ENCODE measurements around the gene BHLHE41.

BHLHE41 gene

GRCh38 chr12:26134540-26134939 is 9.7 kb upstream of the BHLHE41 start:
- no peak for DNase-seq (ENCODE audit: low read depth)

GRCh38 chr12:26133521-26133920 is 8.7 kb upstream of the BHLHE41 start:
- no peak for DNase-seq (ENCODE audit: low read depth)

- DNase-seq (ENCODE audit: low read depth), result no peak
Measured at GRCh38 chr12:26132866-26133265, 8.0 kb upstream of the BHLHE41 start.

- DNase-seq (ENCODE audit: low read depth), result no peak
Measured at GRCh38 chr12:26131936-26132335, 7.1 kb upstream of the BHLHE41 start.

GRCh38 chr12:26130728-26131127 is 5.9 kb upstream of the BHLHE41 start:
- DNase-seq (ENCODE audit: low read depth), result no peak

GRCh38 chr12:26128168-26128567 is 3.3 kb upstream of the BHLHE41 start:
- no peak for DNase-seq (ENCODE audit: low read depth)

- no peak for DNase-seq (ENCODE audit: low read depth)
Measured at GRCh38 chr12:26127404-26127803, 2.6 kb upstream of the BHLHE41 start.

GRCh38 chr12:26126340-26127284 is 1.8 kb upstream of the BHLHE41 start:
- DNase-seq (ENCODE audit: low read depth), result no peak

GRCh38 chr12:26125400-26126339 is 833 bp upstream of the BHLHE41 start:
- no peak for DNase-seq (ENCODE audit: low read depth)

- no peak for DNase-seq (ENCODE audit: low read depth)
Measured at GRCh38 chr12:26123482-26123980, 1.3 kb downstream of the BHLHE41 start.

GRCh38 chr12:26122681-26123481 is 2.0 kb downstream of the BHLHE41 start:
- no peak for DNase-seq (ENCODE audit: low read depth)

- no peak for DNase-seq (ENCODE audit: low read depth)
Measured at GRCh38 chr12:26122061-26122680, 2.7 kb downstream of the BHLHE41 start.

GRCh38 chr12:26121323-26122060 is 3.3 kb downstream of the BHLHE41 start:
- no peak for DNase-seq (ENCODE audit: low read depth)

- no peak for DNase-seq (ENCODE audit: low read depth)
Measured at GRCh38 chr12:26120561-26121274, 4.1 kb downstream of the BHLHE41 start.

GRCh38 chr12:26119391-26119989 is 5.3 kb downstream of the BHLHE41 start:
- DNase-seq (ENCODE audit: low read depth), result no peak

- DNase-seq (ENCODE audit: low read depth), result no peak
Measured at GRCh38 chr12:26118308-26118707, 6.5 kb downstream of the BHLHE41 start.

- no peak for DNase-seq (ENCODE audit: low read depth)
Measured at GRCh38 chr12:26116829-26117715, 7.8 kb downstream of the BHLHE41 start.

GRCh38 chr12:26114720-26115401 is 10.0 kb downstream of the BHLHE41 start:
- DNase-seq (ENCODE audit: low read depth), result no peak

Measured in stimulated activated CD8-positive, alpha-beta memory T cell treated with anti-CD3 and anti-CD28 coated beads, Interleukin-4, amount 100 ng/mL, for 24 hours (primary cell).